HG02884 (cell line): ENCODE measurements around the gene GRHL3.

Experiments used
- ATAC-seq: cut with Tn5 transposase; IDR thresholded peaks from one replicate; pipeline ENCODE4 v1.9.1; 2021; ENCODE audit warnings: mild to moderate bottlenecking, moderate library complexity; ENCODE audit not compliant: unreplicated experiment

Gene GRHL3

GRCh38 chr1:24292887-24293286, 26.3 kb upstream of the GRHL3 start:
- no peak for ATAC-seq

- no peak for ATAC-seq
These were observed 25.5 kb upstream of the GRHL3 start for GRCh38 chr1:24293392-24294227.

GRCh38 chr1:24294228-24294672, 24.9 kb upstream of the GRHL3 start:
- ATAC-seq = no peak

- ATAC-seq = no peak
These were observed 24.3 kb upstream of the GRHL3 start for GRCh38 chr1:24294716-24295371.

GRCh38 chr1:24295535-24295934, 23.6 kb upstream of the GRHL3 start:
- ATAC-seq = no peak

- no peak for ATAC-seq
These were observed 21.8 kb upstream of the GRHL3 start for GRCh38 chr1:24297187-24297851.

GRCh38 chr1:24297852-24298232, 21.3 kb upstream of the GRHL3 start:
- ATAC-seq = no peak

- ATAC-seq = no peak
These were observed 20.6 kb upstream of the GRHL3 start for GRCh38 chr1:24298606-24299005.

GRCh38 chr1:24299901-24300300, 19.3 kb upstream of the GRHL3 start:
- ATAC-seq = no peak

- ATAC-seq = no peak
These were observed 18.0 kb upstream of the GRHL3 start for GRCh38 chr1:24300971-24301784.

- no peak for ATAC-seq
These were observed 17.4 kb upstream of the GRHL3 start for GRCh38 chr1:24301785-24302175.

GRCh38 chr1:24302209-24302611, 16.9 kb upstream of the GRHL3 start:
- no peak for ATAC-seq

GRCh38 chr1:24303600-24303999, 15.6 kb upstream of the GRHL3 start:
- no peak for ATAC-seq

GRCh38 chr1:24304763-24305162, 14.4 kb upstream of the GRHL3 start:
- no peak for ATAC-seq

- ATAC-seq = no peak
These were observed 10.7 kb upstream of the GRHL3 start for GRCh38 chr1:24308365-24309015.

- ATAC-seq = no peak
These were observed 9.2 kb upstream of the GRHL3 start for GRCh38 chr1:24309762-24310485.

GRCh38 chr1:24311234-24311633, 7.9 kb upstream of the GRHL3 start:
- ATAC-seq = no peak

GRCh38 chr1:24311741-24312140, 7.4 kb upstream of the GRHL3 start:
- no peak for ATAC-seq

GRCh38 chr1:24315391-24315790, 3.8 kb upstream of the GRHL3 start:
- no peak for ATAC-seq

- no peak for ATAC-seq
These were observed 2.5 kb upstream of the GRHL3 start for GRCh38 chr1:24316645-24317044.
